Thoracic aorta (tissue), 2 donors: ENCODE results near the gene ZIC1. TPM values are rescaled to one million over a fixed set of nuclear protein-coding genes. Genes with fewer than 3 reads are reported as not detected.

Experiments
- ATAC-seq: fragments of 150-250 bp; one replicate; pipeline ENCODE4 v1.8.0; 2017; ENCODE audit warnings: low read depth; ENCODE audit not compliant: insufficient number of reproducible peaks, low FRiP score
- DNase-seq: peaks from one replicate; pipeline ENCODE4 v3.0.0-alpha.2; 2020; ENCODE audit warnings: low spot score
- H3K27ac ChIP-seq, 2 donors: fragments of 200-600 bp; sonication (generic); 1 replicate in 1 of 2; 2 replicates in 1 of 2; pipeline ENCODE4 v1.5.1; 2016; ENCODE audit warnings: mild to moderate bottlenecking in 2 of 2, moderate library complexity in 2 of 2
- H3K27me3 ChIP-seq: fragments of 200-600 bp; sonication (generic); replicated peaks from 2 replicates; pipeline ENCODE4 v1.6.0; 2016; ENCODE audit warnings: mild to moderate bottlenecking; ENCODE audit not compliant: insufficient read depth
- H3K36me3 ChIP-seq: fragments of 200-600 bp; sonication (generic); one replicate; pipeline ENCODE4 v1.5.1; 2016
- H3K4me1 ChIP-seq, 2 donors: fragments of 200-600 bp; sonication (generic); 1 replicate in 1 of 2; 2 replicates in 1 of 2; pipeline versions ENCODE4 v1.5.1 to v1.6.0; 2016; ENCODE audit warnings: low read depth in 2 of 2, mild to moderate bottlenecking in 1 of 2; ENCODE audit not compliant: control insufficient read depth in 1 of 2
- H3K4me3 ChIP-seq: fragments of 200-600 bp; sonication (generic); 2 replicates; pipeline ENCODE4 v1.5.1; 2016; ENCODE audit warnings: mild to moderate bottlenecking
- H3K9me3 ChIP-seq: fragments of 200-600 bp; sonication (generic); 2 replicates; pipeline ENCODE4 v1.5.1; 2016
- CTCF ChIP-seq: fragments of 200-600 bp; sonication (generic); IDR thresholded peaks from one replicate; pipeline ENCODE4 v1.5.1; 2019; ENCODE audit warnings: antibody characterized with exemption
- total RNA-seq, 2 donors: library from RNA; depleted of rRNA; stranded (reverse); fragments of >200 nt; gene quantifications; one replicate each; pipeline versions ENCODE4 v1.1.0 to v1.2.3, GENCODE V29; 2016

The ZIC1 gene
- total RNA-seq, 2 donors from 2014 or later, result 0.07 TPM; not detected in 1

GRCh38 chr3:147369231-147369630 lies 39.9 kb upstream of the ZIC1 start:
- no peak for ATAC-seq
- TF ChIP-seq CTCF, result no peak
- no peak overlapping the region for H3K4me3 ChIP-seq
- H3K27me3 ChIP-seq, result no peaks in the 10 kb centered on the region
- no peak for DNase-seq
- no peaks in the 10 kb centered on the region for H3K9me3 ChIP-seq
- no peak overlapping the region for H3K27ac ChIP-seq
- no peaks in the 10 kb centered on the region for H3K36me3 ChIP-seq
- no peaks in the 10 kb centered on the region for H3K4me1 ChIP-seq

GRCh38 chr3:147369661-147370123 lies 39.5 kb upstream of the ZIC1 start:
- H3K27ac ChIP-seq, result no peak overlapping the region
- TF ChIP-seq CTCF, result no peak
- peaks cover under 1% of the 10 kb centered on the region for H3K27me3 ChIP-seq
- ATAC-seq (no peak), DNase-seq (no peak)
- no peaks in the 10 kb centered on the region for H3K36me3 ChIP-seq
- no peaks in the 10 kb centered on the region for H3K9me3 ChIP-seq
- no peaks in the 10 kb centered on the region for H3K4me1 ChIP-seq
- H3K4me3 ChIP-seq, result no peak overlapping the region

GRCh38 chr3:147370349-147370748 lies 38.8 kb upstream of the ZIC1 start:
- Histone ChIP-seq H3K9me3 (no peaks in the 10 kb centered on the region), H3K36me3 (no peaks in the 10 kb centered on the region), H3K4me3 (no peak overlapping the region), H3K27me3 (peaks cover 7% of the 10 kb centered on the region), H3K4me1 (no peaks in the 10 kb centered on the region), H3K27ac (no peak overlapping the region)
- DNase-seq, result no peak
- TF ChIP-seq CTCF, result no peak
- no peak for ATAC-seq

- no peak for TF ChIP-seq CTCF
- Histone ChIP-seq H3K36me3 (no peaks in the 10 kb centered on the region), H3K4me1 (no peaks in the 10 kb centered on the region), H3K27me3 (peaks cover 10% of the 10 kb centered on the region), H3K27ac (no peak overlapping the region), H3K9me3 (no peaks in the 10 kb centered on the region), H3K4me3 (no peak overlapping the region)
- ATAC-seq (no peak), DNase-seq (no peak)
Measured at GRCh38 chr3:147371140-147371539, 38.0 kb upstream of the ZIC1 start.

- Histone ChIP-seq H3K4me3 (no peak overlapping the region), H3K27me3 (peaks cover 10% of the 10 kb centered on the region), H3K4me1 (no peaks in the 10 kb centered on the region), H3K27ac (no peak overlapping the region), H3K9me3 (no peaks in the 10 kb centered on the region), H3K36me3 (no peaks in the 10 kb centered on the region)
- TF ChIP-seq CTCF, result no peak
- no peak for ATAC-seq
- no peak for DNase-seq
Measured at GRCh38 chr3:147371771-147372340, 37.3 kb upstream of the ZIC1 start.
